ENCODE results near the gene WDR37. TPM values are rescaled to one million over a fixed set of nuclear protein-coding genes. Genes with fewer than 3 reads are reported as not detected.

The WDR37 gene
- total and polyA plus RNA-seq, 10 of the 15 experiments (the other 5 are each of a cell fraction or from before 2014, with no cell fraction given) = 1.9 to 11.1 (median 7.1) TPM

- TF ChIP-seq RAD21 (IDR thresholded peaks at IDR 0.05; ENCODE audit: insufficient read depth, low read depth, low read length) = no peak
- TF ChIP-seq MYC (IDR thresholded peaks at IDR 0.05; ENCODE audit: insufficient read depth, insufficient read length, insufficient replicate concordance, low read length, severe bottlenecking) = no peak
- no peak for TF ChIP-seq RELB (IDR thresholded peaks at IDR 0.05; ENCODE audit: low read depth)
Measured at GRCh38 chr10:1110674-1111119, 54.5 kb downstream of the WDR37 start (continued).

GRCh38 chr10:1114315-1114714 is 58.1 kb downstream of the WDR37 start:
- Histone ChIP-seq H2AFZ (ENCODE audit: control insufficient read depth, low read depth, low read length) (no peak overlapping the region), H3K27me3 (replicated peaks in 1 of 2; ENCODE audit: control insufficient read depth in 2 of 2, insufficient read depth in 2 of 2, low read length in 1 of 2) (no peaks in the 10 kb centered on the region), H4K20me1 (ENCODE audit: control insufficient read depth, insufficient read depth) (no peaks in the 10 kb centered on the region), H3K27ac (ENCODE audit: control insufficient read depth, insufficient read depth) (no peak overlapping the region), H3K9ac (ENCODE audit: control insufficient read depth, insufficient read depth, low read length) (no peak overlapping the region), H3K4me3 (no peak overlapping the region), H3K79me2 (ENCODE audit: control insufficient read depth, insufficient read depth, low read length) (no peaks in the 10 kb centered on the region), H3K9me3 (replicated peaks; ENCODE audit: control insufficient read depth, insufficient read depth, low read length) (no peaks in the 10 kb centered on the region), H3K4me1 (ENCODE audit: control insufficient read depth, insufficient read depth, low read length) (peaks cover 2% of the 10 kb centered on the region; the same call in 1 of the 2 replicates), H3K4me2 (ENCODE audit: control insufficient read depth, insufficient read depth) (no peak overlapping the region), H3K36me3 (ENCODE audit: control insufficient read depth in 2 of 2, insufficient read depth in 2 of 2, low read length in 1 of 2) (peaks cover 17 to 33% of the 10 kb centered on the region in 2 experiments; a peak in 3 of 4 replicates)
- ChIA-PET SMC1A (ENCODE audit: uncharacterized antibody, unreplicated experiment) (no interaction called here), RAD21 (ENCODE audit: unreplicated experiment) (no interaction called here), POLR2A (no interaction called here), CTCF (no interaction called here)
- no TSS peak for BruUV-seq (replicated peaks)
- ATAC-seq (no peak), FAIRE-seq (no peak), DNase-seq (ENCODE audit: low read depth, low spot score) (no peak)
- intact Hi-C loops (cut with micrococcal nuclease; ENCODE audit: unreplicated experiment) (no loop called here), in situ Hi-C loops (cut with MboI) (no loop called here)
- WGBS (ENCODE audit: insufficient coverage, insufficient replicate concordance, low lambda C conversion rate, missing lambda C conversion rate) = over 99% methylated on average over 10 of the region's 10 CpGs
- TF ChIP-seq ESRRA (IDR thresholded peaks at IDR 0.05; ENCODE audit: low read length) = no peak
- TF ChIP-seq SMAD1 (IDR thresholded peaks at IDR 0.05; ENCODE audit: low read depth, partially characterized antibody) = no peak
- TF ChIP-seq CUX1 (IDR thresholded peaks at IDR 0.05; ENCODE audit: insufficient replicate concordance, low read depth, low read length) = no peak
- TF ChIP-seq SRF (IDR thresholded peaks at IDR 0.05; ENCODE audit: low read depth in 2 of 2, low read length in 2 of 2) = no peak
- no peak for TF ChIP-seq RELB (IDR thresholded peaks at IDR 0.05; ENCODE audit: low read depth)
- no peak for TF ChIP-seq TAF1 (IDR thresholded peaks at IDR 0.05; ENCODE audit: borderline replicate concordance, low read depth, low read length)
- no peak for TF ChIP-seq E4F1 (IDR thresholded peaks at IDR 0.05; ENCODE audit: borderline replicate concordance, partially characterized antibody)
- no peak for TF ChIP-seq ZNF24 (IDR thresholded peaks at IDR 0.05)
- no peak for TF ChIP-seq NR2C1 (IDR thresholded peaks at IDR 0.05)

Measured in GM12878 (cell line).